SW480 (cell line): Measurements from ENCODE around the gene IFT81.
A peak's percentile ranks its signal among the peaks of the same experiment; 100 is the strongest.
"Not testable (repeated sequence)": the region's sequence is repeated elsewhere in the genome, so short reads cannot be mapped to it uniquely, and the experiment has no call there.

Experiments used
- DNase-seq: peaks from one replicate; pipeline ENCODE4 v3.0.0-alpha.2; 2016; ENCODE audit warnings: low spot score

Gene IFT81

DNA sequence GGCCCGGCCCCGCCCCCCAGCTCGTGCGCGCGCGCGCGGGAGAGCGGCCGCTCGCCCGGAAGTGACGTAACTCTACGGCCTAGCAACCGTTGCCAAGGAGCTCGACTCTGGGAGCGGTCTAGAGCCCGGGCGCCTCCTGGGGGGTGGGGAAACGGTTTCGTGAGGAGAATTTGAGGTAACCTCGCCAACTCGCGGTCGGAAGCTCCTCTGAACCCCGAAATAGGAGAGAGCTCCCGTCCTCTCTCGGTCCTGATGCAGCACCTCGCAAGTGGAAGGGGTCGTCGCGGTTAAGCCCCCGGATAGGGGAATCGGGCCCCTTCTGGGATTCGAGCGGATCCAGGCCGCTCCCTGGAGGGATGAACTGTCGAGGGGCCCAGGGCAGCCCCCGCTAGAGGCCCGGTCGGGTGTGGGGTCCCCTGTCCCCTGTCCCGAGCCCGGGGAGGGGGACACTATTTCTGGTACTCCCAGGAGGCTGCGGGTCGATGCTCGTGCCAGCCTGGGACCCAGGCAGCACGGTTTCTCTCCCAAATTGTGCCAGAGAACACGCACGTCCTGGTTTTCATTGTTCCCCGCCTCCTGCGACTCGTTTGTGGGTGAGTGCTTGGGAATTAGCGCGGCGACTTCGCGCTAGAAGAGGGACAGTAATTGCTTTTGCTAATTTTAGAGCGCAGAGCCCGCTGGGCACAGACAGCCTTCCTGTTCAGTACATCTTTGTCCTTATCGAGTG is at the start of gene IFT81:
TSS of gene IFT81 (plus strand) at position 89 of the 727 bp plus-strand sequence. CDS start 3,024 bp downstream, outside the sequence.
- peak; percentile 86 for DNase-seq

GRCh38 chr12:110075880-110076279 is 48.3 kb upstream of the IFT81 start:
- DNase-seq: no peak

GRCh38 chr12:110077800-110078199 is 46.4 kb upstream of the IFT81 start:
- DNase-seq: no peak

GRCh38 chr12:110079477-110080400 is 44.4 kb upstream of the IFT81 start:
- peak; percentile 48 for DNase-seq

DNA sequence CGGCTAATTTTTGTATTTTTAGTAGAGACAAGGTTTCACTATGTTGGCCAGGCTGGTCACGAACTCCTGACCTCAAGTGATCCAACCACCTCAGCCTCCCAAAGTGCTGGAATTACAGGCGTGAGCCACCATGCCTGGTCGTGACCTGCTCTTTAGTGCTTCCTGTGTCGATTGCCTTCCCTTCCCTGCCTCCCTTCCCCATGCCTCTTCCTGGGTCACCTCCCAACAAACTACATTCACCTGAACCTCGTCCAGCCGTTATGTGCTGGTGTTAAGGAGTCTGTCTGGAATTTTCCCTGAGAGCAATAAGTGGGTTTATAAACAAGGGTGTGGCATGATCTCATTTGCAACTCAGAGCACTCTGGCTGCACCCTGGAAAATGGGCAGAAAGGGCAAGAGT is 43.7 kb upstream of the IFT81 start:
- DNase-seq: no peak

DNA sequence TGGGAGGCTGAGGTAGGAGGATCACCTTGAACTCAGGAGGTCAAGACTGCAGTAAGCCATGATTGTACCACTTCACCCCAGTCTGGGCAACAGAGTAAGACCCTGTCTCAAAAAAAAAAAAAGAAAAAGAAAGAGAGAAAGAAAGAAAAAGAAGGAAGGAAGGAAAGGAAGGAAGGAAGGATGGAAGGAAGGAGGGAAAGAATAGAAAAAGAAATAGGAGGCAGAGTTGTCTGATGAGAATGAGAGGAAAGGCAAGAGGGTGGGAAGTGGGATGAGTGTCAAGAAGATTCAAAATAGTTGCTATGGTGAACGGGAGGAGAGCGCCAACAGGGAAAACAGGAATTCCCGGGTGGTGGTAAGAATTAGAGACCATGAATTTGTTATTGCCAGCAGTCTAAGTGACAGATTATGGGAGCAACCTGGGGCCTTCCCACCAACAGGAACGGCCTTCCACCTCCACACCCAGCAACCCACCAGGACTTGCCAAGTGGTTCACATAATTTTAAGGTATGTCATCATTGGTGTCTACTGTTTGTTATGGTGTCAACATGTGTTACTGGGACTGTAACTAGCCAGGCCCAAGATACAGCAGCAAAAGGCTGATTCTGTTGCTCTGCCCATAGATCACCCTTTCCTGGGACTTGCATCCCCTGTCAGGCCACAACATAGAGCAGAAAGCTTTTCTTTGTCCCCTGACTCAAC is 39.7 kb upstream of the IFT81 start:
- DNase-seq: no peak

GRCh38 chr12:110088216-110088615 is 35.9 kb upstream of the IFT81 start:
- not testable (repeated sequence) for DNase-seq

DNA sequence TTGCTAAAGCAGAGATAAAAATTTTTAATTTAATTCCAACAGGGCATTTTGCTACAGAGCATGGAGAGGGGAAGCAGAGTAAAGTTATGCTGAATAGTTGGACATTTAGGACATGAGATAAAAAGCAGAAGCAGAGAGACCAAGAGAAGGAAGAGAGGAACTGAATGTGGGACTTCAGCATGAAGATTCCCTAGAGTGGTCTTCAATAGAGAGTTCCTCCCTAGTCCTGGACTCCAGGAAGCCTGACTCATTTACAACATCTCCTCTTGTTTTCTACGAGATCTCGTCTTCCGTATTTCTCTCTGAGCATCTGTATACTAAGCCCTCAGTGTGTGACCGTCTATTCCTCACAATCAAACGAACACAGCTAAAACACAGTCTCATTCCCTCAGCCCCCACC is 35.2 kb upstream of the IFT81 start:
- DNase-seq: no peak

DNA sequence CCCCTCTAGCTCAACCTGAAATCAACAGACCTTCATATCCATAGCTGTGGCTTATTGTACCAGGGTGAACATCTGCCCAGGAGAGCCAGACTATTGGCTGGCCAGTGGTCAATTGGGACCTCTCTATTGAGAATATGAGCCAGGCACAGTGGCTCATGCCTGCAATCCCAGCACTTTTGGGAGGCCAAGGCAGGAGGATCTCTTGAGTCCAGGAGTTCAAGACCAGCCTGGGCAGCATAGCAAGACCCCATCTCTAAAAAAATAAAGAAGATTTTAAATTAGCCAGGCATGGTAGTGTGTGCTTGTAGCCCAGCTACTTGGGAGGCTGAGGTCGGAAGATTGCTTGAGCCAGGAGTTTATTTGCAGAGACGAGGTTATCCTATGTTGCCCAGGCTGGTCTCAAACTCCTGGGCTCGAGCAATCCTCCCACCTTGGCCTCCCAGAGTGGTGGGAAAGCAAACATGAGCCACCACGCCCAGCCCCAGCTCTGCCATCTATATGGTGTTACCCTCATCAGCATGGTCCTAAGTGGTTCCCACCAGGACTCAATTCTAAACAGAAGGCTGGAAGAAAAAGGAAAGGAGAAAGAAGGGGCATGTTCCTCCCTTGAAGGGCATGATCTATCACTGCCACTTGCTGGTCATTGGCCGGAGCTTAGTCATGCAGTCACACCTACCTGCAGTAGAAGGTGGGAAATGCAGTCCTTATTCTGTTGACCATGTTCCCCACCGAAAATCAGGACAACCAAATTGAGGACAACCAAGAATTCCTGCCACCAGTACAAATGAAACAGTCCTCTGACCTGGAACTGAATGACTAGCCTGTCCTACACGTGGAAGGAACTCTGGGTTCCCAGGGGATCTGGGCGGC is 33.7 kb upstream of the IFT81 start:
- DNase-seq: no peak

DNA sequence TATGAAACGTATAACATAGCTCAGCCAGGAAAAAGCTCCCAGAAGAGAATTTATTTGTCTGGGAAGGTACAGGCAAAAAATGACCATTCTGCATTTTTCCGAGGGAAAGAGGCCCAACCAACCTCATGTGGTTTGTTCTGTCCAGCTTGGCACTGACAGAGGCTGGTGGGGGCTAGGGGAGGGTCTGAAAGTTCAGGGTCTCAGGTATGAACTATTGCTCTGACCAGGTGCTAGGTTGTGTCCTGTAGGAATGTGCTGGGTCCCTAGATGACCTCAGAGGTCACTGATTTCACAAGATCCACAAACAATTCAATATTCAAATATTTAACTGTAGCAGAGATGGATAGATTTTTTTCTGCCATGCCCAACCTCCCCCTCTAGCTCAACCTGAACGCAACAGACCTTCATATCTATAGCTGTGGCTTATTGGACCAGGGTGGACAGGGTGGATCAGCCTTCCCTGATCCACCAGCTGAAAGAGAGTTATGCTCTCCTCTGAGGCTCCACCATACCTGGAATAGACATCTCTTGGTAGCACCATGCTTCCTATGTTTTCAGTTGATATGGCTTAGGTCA is 32.9 kb upstream of the IFT81 start:
- no peak for DNase-seq

GRCh38 chr12:110093631-110094311 is 30.4 kb upstream of the IFT81 start:
- no peak for DNase-seq

DNA sequence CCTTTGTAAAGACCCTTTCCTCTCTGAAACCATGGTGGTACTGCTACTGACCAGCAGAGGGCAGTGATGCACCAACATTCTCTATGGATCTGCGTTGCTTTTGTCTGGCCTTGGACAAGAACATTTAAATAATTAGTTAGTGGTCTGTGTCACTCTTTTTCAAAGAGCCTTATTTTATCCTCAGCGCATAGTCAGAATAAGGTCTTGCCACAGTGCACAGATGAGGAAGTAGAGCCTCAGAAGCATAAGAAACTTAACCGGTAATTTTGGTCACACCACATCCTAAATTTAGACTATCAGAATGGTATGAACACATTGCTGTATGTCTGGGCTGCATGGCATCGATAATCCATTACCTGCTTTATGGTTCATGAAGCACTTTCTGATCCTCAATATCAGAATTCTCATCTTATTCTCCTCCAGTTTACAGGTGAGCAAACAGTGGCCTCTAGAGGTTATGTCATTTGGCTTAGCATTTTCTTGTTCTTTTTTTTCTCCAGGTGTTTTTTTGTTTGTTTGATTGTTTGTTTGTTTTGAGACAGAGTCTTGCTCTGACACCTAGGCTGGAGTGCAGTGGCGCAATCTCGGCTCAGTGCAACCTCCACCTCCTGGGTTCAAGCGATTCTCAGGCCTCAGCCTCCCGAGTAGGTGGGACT is 23.7 kb upstream of the IFT81 start:
- peak; percentile 61 for DNase-seq

DNA sequence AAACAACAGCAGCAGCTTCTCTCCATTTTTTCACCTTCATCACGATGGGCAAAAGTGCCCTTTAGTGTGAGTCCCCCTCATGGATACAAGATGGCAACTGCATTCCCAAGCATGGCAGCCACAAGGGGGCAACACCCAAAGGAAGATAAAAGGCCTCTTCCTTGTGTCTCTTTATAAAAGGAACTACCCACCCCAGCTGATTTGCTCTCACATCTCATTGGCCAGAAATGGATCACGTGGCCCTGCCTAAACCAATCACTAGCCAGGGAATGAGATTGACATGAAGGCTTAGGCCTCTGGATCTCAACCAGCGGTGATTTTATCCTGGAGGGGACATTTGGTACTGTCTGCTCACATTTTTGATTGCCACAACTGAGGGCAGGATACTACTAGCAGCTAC is 21.9 kb upstream of the IFT81 start:
- peak; percentile 75 for DNase-seq

DNA sequence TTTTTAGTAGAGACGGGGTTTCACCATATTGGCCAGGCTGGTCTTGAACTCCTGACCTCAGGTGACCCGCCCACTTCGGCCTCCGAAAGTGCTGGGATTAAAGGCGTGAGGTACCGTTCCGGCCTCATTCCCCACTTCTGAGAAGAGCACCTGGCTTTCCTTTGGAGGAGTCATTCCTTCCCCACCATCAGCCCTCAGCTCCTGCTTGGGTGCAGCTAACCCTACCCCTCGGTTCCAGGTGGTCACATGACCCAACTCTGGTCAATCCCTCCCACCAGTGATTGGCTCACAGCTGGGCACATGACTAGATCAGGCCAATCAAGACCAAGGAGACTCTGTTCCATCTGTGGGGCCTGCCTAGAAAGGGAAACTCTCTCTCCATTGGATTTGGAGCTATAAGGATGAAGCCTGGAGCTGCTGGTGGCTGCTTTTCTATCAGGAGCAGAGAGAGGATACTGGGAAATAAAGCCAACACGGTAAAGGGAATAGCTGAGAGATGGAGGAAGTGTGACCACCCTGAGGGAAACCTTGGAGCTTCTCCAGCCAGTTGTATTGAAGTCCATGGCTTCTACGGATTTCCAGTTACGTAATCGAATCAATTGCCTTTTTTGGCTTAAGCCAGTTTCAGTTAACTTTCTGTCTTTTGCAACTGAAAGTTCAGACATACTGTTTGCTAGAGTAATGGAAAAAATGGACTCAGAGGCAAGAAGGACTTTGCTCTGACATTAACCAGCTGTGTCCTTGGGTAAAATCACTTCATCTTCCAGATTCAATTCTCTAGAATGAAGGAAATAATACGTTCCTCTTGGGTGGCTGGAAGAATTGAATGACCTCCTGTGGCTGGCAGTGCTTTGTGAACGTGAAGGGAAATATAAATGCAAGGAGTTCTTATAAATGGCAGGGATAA is 19.7 kb upstream of the IFT81 start:
- no peak for DNase-seq

- DNase-seq: no peak
Measured at GRCh38 chr12:110105159-110105558, 19.0 kb upstream of the IFT81 start.

DNA sequence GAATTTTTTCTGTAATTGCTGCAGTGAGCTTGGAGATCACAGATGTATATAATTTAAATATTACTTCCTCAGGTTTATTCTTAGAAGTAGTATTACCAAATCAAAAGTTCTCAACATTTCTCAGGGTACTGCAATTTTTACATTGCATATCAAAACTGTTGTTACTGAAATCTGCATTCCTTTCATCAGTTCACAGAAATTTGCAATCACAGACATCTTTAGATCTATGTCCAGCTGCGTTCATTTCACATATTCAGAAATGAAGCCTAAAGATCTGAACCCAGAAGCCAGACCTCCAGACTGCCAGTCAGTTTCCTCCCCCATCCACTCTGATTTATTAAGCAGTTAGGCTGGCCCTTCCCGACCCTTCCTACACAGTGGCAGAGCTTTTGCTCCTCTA is 18.2 kb upstream of the IFT81 start:
- DNase-seq: no peak

- no peak for DNase-seq
Measured at GRCh38 chr12:110107369-110108281, 16.5 kb upstream of the IFT81 start.
